Upper lobe of right lung (tissue), 1 donor: ENCODE results near the gene SNED1. TPM values are rescaled to one million over a fixed set of nuclear protein-coding genes. Genes with fewer than 3 reads are reported as not detected.
"Not testable (repeated sequence)": the region's sequence is repeated elsewhere in the genome, so short reads cannot be mapped to it uniquely, and the experiment has no call there.

Experiments
- ATAC-seq: fragments of 200-7000 bp; cut with Tn5 transposase; one replicate; pipeline ENCODE4 v1.9.1; 2020; ENCODE audit warnings: mild to moderate bottlenecking, moderate library complexity
- DNase-seq: peaks from one replicate; pipeline ENCODE4 v3.0.0-alpha.2; 2020
- H3K27ac ChIP-seq: fragments of 200-600 bp; one replicate; pipeline ENCODE4 v1.8.0; 2022
- H3K27me3 ChIP-seq: fragments of 200-600 bp; one replicate; pipeline ENCODE4 v1.8.0; 2022; ENCODE audit warnings: mild to moderate bottlenecking
- H3K36me3 ChIP-seq: fragments of 200-600 bp; one replicate; pipeline ENCODE4 v1.8.0; 2022
- H3K4me1 ChIP-seq: fragments of 200-600 bp; one replicate; pipeline ENCODE4 v1.8.0; 2022
- H3K4me3 ChIP-seq: fragments of 200-600 bp; one replicate; pipeline ENCODE4 v1.8.0; 2022; ENCODE audit warnings: mild to moderate bottlenecking
- H3K9me3 ChIP-seq: fragments of 200-600 bp; one replicate; pipeline ENCODE4 v1.8.0; 2022
- CTCF ChIP-seq: fragments of 200-600 bp; IDR thresholded peaks from one replicate; pipeline ENCODE4 v1.8.0; 2022; ENCODE audit warnings: antibody characterized with exemption
- intact Hi-C: fragments of 100-400 bp; cut with DNase I; formaldehyde crosslinking; loops from one replicate; pipeline ENCODE4 v1.11.0; 2022
- total RNA-seq: library from RNA; stranded (reverse); fragmentation: NEBNext Ultra II Directional; extraction: Animal tissue kit (Norgen Biotek cat#: 25700); gene quantifications from one replicate; pipeline ENCODE4 v1.2.1, GENCODE V29; 2021
- donor health status: DM: no; HTN: yes; CAD: no; lungs with severe emphysema.

Gene SNED1
- total RNA-seq, 1 donor from 2014 or later: 38.4 TPM

DNA sequence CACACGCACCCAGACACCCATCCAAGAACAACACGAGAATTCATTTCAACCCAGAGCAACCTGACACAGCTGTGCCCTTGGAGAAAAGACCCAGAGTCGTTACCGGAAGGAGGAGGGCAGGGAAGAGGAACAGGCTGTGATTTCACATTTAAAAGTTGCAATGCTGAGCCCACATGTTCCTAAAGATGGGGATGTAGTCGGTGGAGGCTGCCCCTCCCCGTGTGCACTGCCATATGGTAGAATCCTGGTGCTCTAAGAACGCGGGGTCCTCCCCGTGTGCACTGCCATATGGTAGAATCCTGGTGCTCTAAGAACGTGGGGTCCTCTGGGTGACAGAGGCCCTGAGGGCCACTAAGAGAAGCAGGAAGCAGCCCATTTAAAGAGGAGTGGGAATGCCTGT is 92.8 kb downstream of the SNED1 start:
- no peak for ATAC-seq

GRCh38 chr2:241091734-241092445 is 93.5 kb downstream of the SNED1 start:
- no peak overlapping the region for H3K4me3 ChIP-seq
- H3K27me3 ChIP-seq: no peaks in the 10 kb centered on the region
- peaks cover 12% of the 10 kb centered on the region for H3K4me1 ChIP-seq
- H3K9me3 ChIP-seq: no peaks in the 10 kb centered on the region
- no peak for ATAC-seq
- no peak for DNase-seq
- TF ChIP-seq CTCF: no peak
- no peak overlapping the region for H3K27ac ChIP-seq
- H3K36me3 ChIP-seq: peaks cover 93% of the 10 kb centered on the region
- intact Hi-C loops: no loop called here

More for the DNA sequence above, 92.8 kb downstream of the SNED1 start:
- Histone ChIP-seq H3K4me1 (peaks cover 12% of the 10 kb centered on the region), H3K27me3 (no peaks in the 10 kb centered on the region), H3K9me3 (no peaks in the 10 kb centered on the region), H3K4me3 (no peak overlapping the region), H3K36me3 (peaks cover 93% of the 10 kb centered on the region), H3K27ac (no peak overlapping the region)
- DNase-seq: no peak
- intact Hi-C loops: no loop called here
- TF ChIP-seq CTCF: no peak

DNA sequence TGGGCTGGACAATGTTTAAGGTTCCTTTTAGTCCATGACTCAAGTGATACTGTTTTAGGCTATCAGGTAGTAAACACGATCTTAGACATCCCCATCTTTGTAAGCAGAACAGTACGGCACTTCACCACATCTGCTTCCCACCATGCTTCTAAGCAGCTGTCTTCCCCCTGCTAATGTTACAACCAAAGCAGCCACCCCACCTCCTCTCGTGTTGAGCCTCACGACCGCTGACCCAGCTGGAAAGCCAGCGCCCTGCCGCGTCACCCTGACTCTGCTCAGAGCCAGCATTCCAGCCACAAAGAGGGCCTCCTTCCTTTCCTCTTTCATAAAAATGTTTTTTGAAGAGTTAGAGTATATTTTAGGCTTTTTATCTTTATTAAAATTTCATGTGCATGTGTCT is 94.3 kb downstream of the SNED1 start:
- H3K9me3 ChIP-seq: no peaks in the 10 kb centered on the region
- TF ChIP-seq CTCF: no peak
- H3K4me3 ChIP-seq: no peak overlapping the region
- H3K36me3 ChIP-seq: peaks cover 93% of the 10 kb centered on the region
- no peak for ATAC-seq
- H3K27ac ChIP-seq: peak overlapping the region; percentile 24
- no peak for DNase-seq
- peaks cover 12% of the 10 kb centered on the region for H3K4me1 ChIP-seq
- H3K27me3 ChIP-seq: no peaks in the 10 kb centered on the region
- intact Hi-C loops: no loop called here

DNA sequence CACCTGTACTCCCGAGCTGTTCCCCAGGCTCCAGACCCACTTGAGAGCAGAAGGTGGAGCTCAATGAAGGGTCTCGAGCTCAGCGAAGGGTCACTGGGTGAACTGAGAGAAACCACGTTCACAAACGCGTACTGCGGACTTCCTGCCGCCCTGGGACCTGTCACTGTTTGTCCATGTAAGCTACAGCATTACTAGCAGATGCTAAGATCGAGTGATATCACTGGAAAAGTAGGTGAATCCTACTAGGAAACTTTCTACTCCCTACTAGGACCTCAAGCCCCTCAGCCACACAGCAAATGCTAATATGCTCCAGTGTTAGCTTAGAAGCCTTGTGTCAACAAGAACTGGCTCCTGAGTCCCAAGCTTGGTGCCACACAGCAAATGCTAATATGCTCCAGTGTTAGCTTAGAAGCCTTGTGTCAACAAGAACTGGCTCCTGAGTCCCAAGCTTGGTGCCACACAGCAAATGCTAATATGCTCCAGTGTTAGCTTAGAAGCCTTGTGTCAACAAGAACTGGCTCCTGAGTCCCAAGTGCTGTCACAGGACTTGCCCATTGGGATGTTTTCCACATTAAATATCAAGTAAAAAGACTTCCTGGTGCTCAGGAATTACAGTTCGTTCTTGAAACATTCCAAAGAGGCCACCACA is 94.8 kb downstream of the SNED1 start:
- intact Hi-C loops, H3K4me3 ChIP-seq, DNase-seq, H3K9me3 ChIP-seq, H3K27me3 ChIP-seq: not testable (repeated sequence)
- Histone ChIP-seq H3K27ac (peak overlapping the region; percentile 24), H3K4me1 (peaks cover 12% of the 10 kb centered on the region), H3K36me3 (peaks cover 93% of the 10 kb centered on the region)
- peak; percentile 66 for ATAC-seq

GRCh38 chr2:241094172-241094571 is 95.8 kb downstream of the SNED1 start:
- Histone ChIP-seq H3K4me3 (no peak overlapping the region), H3K4me1 (peaks cover 17% of the 10 kb centered on the region), H3K9me3 (no peaks in the 10 kb centered on the region), H3K27me3 (no peaks in the 10 kb centered on the region), H3K36me3 (peaks cover 93% of the 10 kb centered on the region), H3K27ac (no peak overlapping the region)
- no peak for ATAC-seq
- no peak for DNase-seq
- intact Hi-C loops: no loop called here
- no peak for TF ChIP-seq CTCF

- Histone ChIP-seq H3K27ac (peak overlapping the region; percentile 34), H3K36me3 (peaks cover 93% of the 10 kb centered on the region), H3K9me3 (no peaks in the 10 kb centered on the region), H3K4me1 (peaks cover 20% of the 10 kb centered on the region), H3K4me3 (no peak overlapping the region), H3K27me3 (no peaks in the 10 kb centered on the region)
- intact Hi-C loops: no loop called here
- no peak for TF ChIP-seq CTCF
- ATAC-seq (peak; percentile 13), DNase-seq (no peak)
These were observed 96.6 kb downstream of the SNED1 start for GRCh38 chr2:241094924-241095420.
